ENCODE measurements around the gene EXD2.
"Not testable (repeated sequence)": the region's sequence is repeated elsewhere in the genome, so short reads cannot be mapped to it uniquely, and the experiment has no call there.

Gene EXD2
- long read RNA-seq, donor 1, full-length matches to known transcripts = 3 of 3 reads
- long read RNA-seq, donor 1, partial matches to known transcripts = 0 of 3 reads
- long read RNA-seq, donor 1, other reads (novel, unspliced or antisense) = 0 of 3 reads
- long read RNA-seq, donor 2, partial matches to known transcripts = 10 of 14 reads
- long read RNA-seq, donor 2, other reads (novel, unspliced or antisense) = 0 of 14 reads
- long read RNA-seq, donor 3 = 0 reads
- long read RNA-seq, donor 4, full-length matches to known transcripts = 2 of 2 reads
- long read RNA-seq, donor 4, partial matches to known transcripts = 0 of 2 reads
- long read RNA-seq, donor 4, other reads (novel, unspliced or antisense) = 0 of 2 reads
- long read RNA-seq, donor 5, partial matches to known transcripts = 0 of 1 reads
- long read RNA-seq, donor 5, other reads (novel, unspliced or antisense) = 0 of 1 reads
- long read RNA-seq, donor 6, full-length matches to known transcripts = 6 of 6 reads
- long read RNA-seq, donor 6, partial matches to known transcripts = 0 of 6 reads
- long read RNA-seq, donor 6, other reads (novel, unspliced or antisense) = 0 of 6 reads
- long read RNA-seq, donor 7 = 0 reads
- long read RNA-seq, donor 8, partial matches to known transcripts = 17 of 19 reads
- long read RNA-seq, donor 8, other reads (novel, unspliced or antisense) = 0 of 19 reads

GRCh38 chr14:69191340-69192111 is at the start of gene EXD2:
EXD2 (plus strand) TSS chr14:69191498; CDS start chr14:69209471, 17,973 bp downstream.
- DNase-seq = peak; percentile 84

GRCh38 chr14:69141550-69141949 is 49.7 kb upstream of the EXD2 start:
- no peak for DNase-seq

DNA sequence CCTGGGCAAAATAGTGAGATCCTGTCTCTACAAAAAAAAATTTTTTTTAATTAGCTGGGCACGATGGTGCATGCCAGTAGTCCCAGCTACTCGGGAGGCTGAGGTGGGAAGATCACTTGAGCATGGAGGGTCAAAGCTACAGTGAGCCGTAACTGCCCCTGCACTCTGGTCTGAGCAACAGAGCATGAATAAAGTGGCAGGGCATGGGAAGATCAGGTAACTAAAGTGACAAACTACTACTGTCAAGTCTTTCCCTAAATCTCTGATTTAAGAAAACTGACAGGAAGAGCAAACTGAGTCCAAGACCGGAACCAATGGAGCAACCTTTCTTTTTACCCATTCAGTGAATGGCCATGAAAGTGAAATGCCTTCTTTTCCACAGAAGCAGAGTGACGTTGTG is 49.2 kb upstream of the EXD2 start:
- no peak for DNase-seq

GRCh38 chr14:69149461-69150244 is 41.6 kb upstream of the EXD2 start:
- DNase-seq = no peak

- peak; percentile 87 for DNase-seq
Observed at GRCh38 chr14:69151458-69152180, 39.7 kb upstream of the EXD2 start.

DNA sequence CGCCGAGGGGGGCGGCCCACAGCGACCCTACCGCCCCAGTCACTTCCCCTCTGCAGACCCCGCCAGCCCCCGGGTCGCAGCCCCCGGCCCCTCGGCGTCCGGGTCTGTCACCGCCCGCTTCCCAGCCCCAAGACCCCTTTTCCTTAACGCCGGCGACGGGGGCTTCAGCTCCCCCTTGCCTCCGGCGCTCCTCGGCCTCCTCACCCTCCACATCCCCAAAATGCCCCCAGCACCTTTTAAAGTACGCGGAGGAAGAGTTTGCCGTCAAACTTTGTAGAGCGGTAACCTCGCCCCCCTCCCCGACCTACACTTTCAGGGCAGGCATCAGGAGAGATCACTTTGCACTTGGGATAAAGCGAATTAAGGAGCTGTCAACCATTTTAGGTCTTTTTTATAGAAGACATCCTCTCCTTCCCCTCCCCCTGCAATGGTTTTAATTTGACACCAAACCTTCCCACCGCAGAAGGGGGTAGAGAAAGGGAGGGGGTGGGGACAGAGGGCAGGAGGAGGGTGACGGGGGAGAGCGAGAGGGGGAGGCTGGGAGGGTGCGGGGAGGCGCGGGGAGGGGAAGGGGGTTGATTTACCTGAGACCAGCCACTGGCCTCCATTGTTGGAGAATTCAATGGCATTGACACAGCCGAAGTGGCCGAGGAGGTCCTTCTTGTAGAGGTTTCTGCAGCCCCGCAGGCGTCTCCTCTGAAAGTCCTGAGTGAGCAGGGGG is 39.0 kb upstream of the EXD2 start:
- DNase-seq = peak; percentile 61

DNA sequence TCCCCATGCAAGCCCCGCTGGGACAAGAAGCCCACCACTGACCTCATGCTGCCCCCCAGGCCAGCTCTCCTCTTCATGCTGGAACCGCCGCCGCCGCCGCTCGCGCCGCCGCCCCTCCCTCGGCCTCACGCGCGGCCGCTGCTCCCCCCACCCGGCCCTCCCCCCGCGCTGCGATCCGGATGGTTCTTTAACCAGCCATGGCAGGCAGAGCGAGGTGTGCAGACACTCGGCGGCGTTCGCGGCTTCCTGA is 38.5 kb upstream of the EXD2 start, which contains the start of gene DCAF5:
Gene DCAF5, minus strand, starts transcription at position 218 of the 250 bp plus-strand sequence. Its CDS starts 141 bp downstream, at position 77.
- peak; percentile 79 for DNase-seq

DNA sequence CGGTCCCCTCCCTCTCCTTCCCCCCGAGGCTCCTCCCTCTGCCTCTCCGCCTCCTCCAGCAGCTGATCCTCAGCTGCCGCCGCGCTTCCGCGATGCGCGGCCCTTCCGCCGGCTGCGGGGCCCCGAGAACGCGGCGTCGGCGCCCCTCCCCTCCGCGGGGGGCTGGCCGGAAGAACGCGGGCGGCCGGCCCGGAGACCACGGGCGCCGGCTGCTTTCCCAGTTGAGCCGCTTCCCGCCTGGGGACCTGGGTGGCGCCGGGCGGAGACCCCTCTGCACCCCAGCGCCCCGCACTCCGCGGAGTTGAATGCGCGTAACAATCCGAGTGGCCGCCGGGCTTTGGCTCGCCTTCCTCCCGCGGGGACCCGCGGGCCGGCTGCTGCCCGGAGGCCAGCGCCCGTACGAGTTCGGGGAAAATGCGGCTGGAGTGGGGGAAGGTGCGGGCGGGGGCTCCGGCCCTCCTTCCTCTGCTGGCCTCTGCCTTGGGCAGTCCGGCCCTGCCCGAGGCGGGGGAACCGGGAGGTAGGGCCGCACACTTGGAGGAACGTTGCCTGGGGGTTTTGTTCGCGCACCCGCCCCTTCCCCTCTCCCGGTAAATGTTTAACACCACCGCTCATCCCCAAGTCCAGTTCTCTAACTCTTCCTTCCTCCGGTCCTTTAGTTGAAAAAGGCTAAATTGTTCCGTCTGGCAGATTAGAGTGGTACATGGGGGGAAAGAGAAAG is 38.0 kb upstream of the EXD2 start:
- peak; percentile 89 for DNase-seq

DNA sequence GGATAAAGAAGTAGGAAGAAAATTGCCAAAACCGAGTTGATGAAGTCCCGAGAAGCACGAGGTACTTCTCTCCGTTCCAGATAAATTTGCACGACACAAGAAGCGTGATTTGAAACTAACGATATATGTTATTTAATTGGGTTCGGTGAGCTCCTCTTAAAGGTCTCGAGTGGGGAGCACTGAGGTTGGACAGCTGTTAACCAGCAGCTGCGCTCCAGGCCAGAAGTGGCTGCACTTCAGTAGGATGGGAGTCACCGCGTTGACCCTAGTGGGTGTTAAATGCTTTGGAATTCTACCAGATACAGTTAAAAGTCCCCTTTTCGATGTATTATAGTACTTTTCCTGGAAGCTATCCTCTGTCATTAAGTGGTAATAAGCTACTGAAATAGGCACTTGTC is 37.4 kb upstream of the EXD2 start:
- DNase-seq = no peak

- no peak for DNase-seq
Observed at GRCh38 chr14:69154779-69155178, 36.5 kb upstream of the EXD2 start.

DNA sequence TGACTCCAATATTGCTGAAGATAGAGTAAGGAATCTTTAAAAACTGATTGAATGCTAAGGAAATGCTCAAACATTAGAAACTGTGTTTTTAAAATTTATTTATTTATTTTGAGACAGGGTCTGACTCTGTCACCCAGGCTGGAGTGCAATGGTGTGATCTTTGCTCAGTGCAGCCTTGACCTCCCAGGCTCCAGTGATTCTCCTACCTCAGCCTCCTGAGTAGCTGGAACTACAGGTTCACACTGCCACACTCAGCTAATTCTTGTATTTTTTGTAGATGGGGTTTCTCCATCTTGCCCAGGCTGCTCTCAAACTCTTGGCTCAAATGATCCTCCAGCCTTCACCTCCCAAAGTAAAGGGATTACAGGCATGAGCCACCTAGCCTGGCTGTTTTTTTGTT is 35.1 kb upstream of the EXD2 start:
- no peak for DNase-seq

DNA sequence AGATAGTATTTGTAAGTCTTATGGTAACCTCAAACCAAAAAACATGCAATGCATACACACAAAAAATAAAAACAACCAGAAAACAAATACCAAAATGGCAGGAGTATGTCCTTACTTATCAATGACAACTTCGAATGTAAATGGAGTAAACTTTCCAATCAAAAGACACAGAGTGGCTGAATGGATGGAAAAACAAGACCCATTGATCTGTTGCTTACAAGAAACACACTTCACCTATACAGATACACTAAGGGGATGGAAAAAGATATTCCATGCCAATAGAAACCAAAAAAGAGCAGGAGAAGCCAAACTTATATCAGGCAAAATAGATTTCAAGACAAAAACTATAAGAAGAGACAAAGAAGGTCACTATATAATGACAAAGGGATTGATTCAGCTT is 29.7 kb upstream of the EXD2 start:
- no peak for DNase-seq

- not testable (repeated sequence) for DNase-seq
Observed at GRCh38 chr14:69165787-69166186, 25.5 kb upstream of the EXD2 start.

GRCh38 chr14:69170839-69171238 is 20.5 kb upstream of the EXD2 start:
- no peak for DNase-seq

GRCh38 chr14:69171569-69171968 is 19.7 kb upstream of the EXD2 start:
- DNase-seq = no peak

DNA sequence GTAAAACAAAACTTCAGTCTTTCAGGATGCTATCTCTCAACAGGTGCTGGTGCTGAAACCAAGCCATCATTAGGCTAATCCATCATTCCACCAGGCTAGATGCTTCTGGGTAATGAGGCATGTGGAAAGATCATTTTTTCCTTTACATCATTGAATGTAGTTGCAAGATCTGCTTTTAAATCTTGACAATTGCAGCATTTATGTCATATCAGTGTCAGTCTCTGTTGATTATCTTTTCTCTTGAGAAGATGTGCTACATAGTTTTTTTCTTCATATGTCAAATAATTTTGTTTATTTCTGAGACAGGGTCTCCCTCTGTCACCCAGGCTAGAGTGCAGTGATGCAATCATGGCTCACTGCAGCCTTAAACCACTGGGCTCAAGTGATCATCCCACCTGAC is 16.2 kb upstream of the EXD2 start:
- no peak for DNase-seq

DNA sequence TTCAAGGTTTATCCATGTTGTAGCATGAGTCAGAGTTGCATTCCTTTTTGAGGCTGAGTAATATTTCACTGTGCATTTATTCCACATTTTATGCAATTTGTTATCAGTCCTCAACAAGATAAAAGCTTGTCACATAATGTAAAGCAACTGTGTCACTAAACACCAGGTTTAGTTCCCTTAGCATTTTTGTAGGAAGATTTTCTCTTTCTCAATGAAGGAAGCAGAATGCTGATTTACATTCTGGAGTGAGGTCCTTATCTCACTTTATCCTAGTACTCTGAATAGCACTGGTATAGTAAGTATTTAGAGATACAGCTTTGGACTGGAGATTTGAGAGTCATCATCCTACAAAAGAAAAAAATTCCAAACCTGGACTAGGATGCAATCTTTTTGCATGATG is 9.8 kb upstream of the EXD2 start:
- DNase-seq = no peak

- not testable (repeated sequence) for DNase-seq
Observed at GRCh38 chr14:69182580-69182979, 8.7 kb upstream of the EXD2 start.

- no peak for DNase-seq
Observed at GRCh38 chr14:69183735-69184134, 7.6 kb upstream of the EXD2 start.

- DNase-seq = no peak
Observed at GRCh38 chr14:69190191-69190590, 1.1 kb upstream of the EXD2 start.

Measured in right kidney (tissue), 9 donors.